Measurements from ENCODE around the gene IGF1.

IGF1 gene

GRCh38 chr12:102379346-102380162 is 100.8 kb downstream of the IGF1 start:
- TF ChIP-seq, protein P1, sequence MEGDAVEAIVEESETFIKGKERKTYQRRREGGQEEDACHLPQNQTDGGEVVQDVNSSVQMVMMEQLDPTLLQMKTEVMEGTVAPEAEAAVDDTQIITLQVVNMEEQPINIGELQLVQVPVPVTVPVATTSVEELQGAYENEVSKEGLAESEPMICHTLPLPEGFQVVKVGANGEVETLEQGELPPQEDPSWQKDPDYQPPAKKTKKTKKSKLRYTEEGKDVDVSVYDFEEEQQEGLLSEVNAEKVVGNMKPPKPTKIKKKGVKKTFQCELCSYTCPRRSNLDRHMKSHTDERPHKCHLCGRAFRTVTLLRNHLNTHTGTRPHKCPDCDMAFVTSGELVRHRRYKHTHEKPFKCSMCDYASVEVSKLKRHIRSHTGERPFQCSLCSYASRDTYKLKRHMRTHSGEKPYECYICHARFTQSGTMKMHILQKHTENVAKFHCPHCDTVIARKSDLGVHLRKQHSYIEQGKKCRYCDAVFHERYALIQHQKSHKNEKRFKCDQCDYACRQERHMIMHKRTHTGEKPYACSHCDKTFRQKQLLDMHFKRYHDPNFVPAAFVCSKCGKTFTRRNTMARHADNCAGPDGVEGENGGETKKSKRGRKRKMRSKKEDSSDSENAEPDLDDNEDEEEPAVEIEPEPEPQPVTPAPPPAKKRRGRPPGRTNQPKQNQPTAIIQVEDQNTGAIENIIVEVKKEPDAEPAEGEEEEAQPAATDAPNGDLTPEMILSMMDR (IDR thresholded peaks at IDR 0.05) = no peak
- intact Hi-C loops (cut with DNase I; ENCODE audit: low total_unique reads) = no loop called here
- H3K4me1 ChIP-seq = no peaks in the 10 kb centered on the region
- H3K4me3 ChIP-seq = no peak overlapping the region
- no peak for DNase-seq
- H3K27ac ChIP-seq = no peak overlapping the region
- H3K36me3 ChIP-seq = no peaks in the 10 kb centered on the region
- H3K27me3 ChIP-seq = no peaks in the 10 kb centered on the region
- H3K9me3 ChIP-seq = peaks cover 0 to 5% (median under 1%) of the 10 kb centered on the region in 3 donors

GRCh38 chr12:102376781-102377180 is 103.6 kb downstream of the IGF1 start:
- TF ChIP-seq, protein P1 (IDR thresholded peaks at IDR 0.05) = no peak
- Histone ChIP-seq H3K4me3 (no peak overlapping the region), H3K27me3 (no peaks in the 10 kb centered on the region), H3K4me1 (no peaks in the 10 kb centered on the region), H3K9me3 (no peaks in the 10 kb centered on the region), H3K36me3 (no peaks in the 10 kb centered on the region), H3K27ac (no peak overlapping the region)
- no peak for DNase-seq
- intact Hi-C loops (cut with DNase I; ENCODE audit: low total_unique reads) = no loop called here

GRCh38 chr12:102376181-102376747 is 104.1 kb downstream of the IGF1 start:
- intact Hi-C loops (cut with DNase I; ENCODE audit: low total_unique reads) = no loop called here
- H3K4me3 ChIP-seq = no peak overlapping the region

DNA sequence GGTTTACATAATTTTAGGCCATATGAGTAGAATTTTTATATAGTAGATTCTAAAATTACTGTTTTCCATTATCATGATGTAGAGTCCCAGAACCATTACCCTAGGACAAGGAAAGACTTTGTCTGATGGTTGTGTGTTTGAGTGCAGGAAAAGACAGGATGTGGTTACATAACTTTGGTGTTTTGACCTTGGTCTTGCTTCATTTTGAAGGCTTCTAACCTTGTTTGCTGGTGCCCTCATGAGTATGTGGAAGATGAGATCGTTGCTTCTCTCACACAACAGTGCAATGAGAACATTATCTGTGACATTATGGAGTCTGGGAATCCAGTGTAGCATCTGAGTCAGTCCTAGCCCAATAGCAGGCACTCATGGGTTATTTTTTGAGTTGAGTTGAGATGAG is 106.2 kb downstream of the IGF1 start:
- no peaks in the 10 kb centered on the region for H3K9me3 ChIP-seq
- no peaks in the 10 kb centered on the region for H3K27me3 ChIP-seq
- H3K4me1 ChIP-seq = no peaks in the 10 kb centered on the region
- H3K36me3 ChIP-seq = no peaks in the 10 kb centered on the region
- TF ChIP-seq, protein P1 (IDR thresholded peaks at IDR 0.05) = no peak
- H3K4me3 ChIP-seq = no peak overlapping the region
- H3K27ac ChIP-seq = no peak overlapping the region
- intact Hi-C loops (cut with DNase I; ENCODE audit: low total_unique reads) = no loop called here
- DNase-seq = no peak

More at GRCh38 chr12:102376181-102376747, 104.1 kb downstream of the IGF1 start:
- Histone ChIP-seq H3K9me3 (no peaks in the 10 kb centered on the region), H3K36me3 (no peaks in the 10 kb centered on the region), H3K27me3 (no peaks in the 10 kb centered on the region), H3K4me1 (no peaks in the 10 kb centered on the region), H3K27ac (no peak overlapping the region)
- TF ChIP-seq, protein P1 (IDR thresholded peaks at IDR 0.05) = no peak
- DNase-seq = no peak

- H3K27me3 ChIP-seq = no peaks in the 10 kb centered on the region
- intact Hi-C loops (cut with DNase I; ENCODE audit: low total_unique reads) = no loop called here
- H3K36me3 ChIP-seq = no peaks in the 10 kb centered on the region
- TF ChIP-seq, protein P1 (IDR thresholded peaks at IDR 0.05) = no peak
- no peak for DNase-seq
- no peaks in the 10 kb centered on the region for H3K9me3 ChIP-seq
- H3K4me1 ChIP-seq = no peaks in the 10 kb centered on the region
- no peak overlapping the region for H3K4me3 ChIP-seq
- no peak overlapping the region for H3K27ac ChIP-seq
Observed at GRCh38 chr12:102372087-102372486, 108.3 kb downstream of the IGF1 start.

Data from tibial artery (tissue), 4 donors.